T-helper 2 cell (primary cell): ENCODE measurements around the gene RAB27A.
"Not testable (repeated sequence)": the region's sequence is repeated elsewhere in the genome, so short reads cannot be mapped to it uniquely, and the experiment has no call there.

Experiments
- DNase-seq, 5 experiments: peaks; one replicate each; pipeline versions ENCODE4 v3.0.0 to v3.0.0-alpha.2; 2012 to 2022

The RAB27A gene

DNA sequence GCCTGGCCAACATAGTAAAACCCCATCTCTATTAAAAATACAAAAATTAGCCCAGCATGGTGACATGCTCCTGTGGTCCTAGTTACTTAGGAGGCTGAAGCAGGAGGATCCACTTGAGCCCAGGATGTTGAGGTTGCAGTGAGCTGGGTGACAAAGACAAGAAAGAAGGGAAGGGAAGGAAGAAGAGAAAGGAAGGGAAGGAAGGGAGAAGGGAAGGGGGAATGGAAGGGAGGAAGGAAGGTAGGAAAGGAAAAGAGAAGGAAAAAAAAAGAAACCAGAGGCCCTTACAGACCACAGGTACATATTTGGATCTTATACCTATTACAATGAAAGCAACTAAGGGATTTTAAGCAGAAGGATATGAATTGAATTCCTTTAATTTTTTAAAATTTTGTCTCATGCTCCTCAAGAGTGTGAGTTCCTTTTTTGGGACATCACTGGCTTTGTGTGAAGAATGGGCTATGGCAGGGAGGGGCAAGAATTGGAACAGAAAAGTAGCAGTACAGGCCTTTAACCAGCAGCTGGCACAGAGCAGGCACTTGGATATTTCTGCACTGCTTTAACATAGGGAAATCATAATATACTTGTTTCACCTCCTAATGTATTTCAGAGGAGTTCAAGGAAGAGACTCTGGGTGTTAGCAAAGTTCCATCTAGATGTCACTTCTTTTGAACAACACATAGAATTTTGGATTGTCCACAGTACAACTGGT is 7.9 kb downstream of the RAB27A start:
- DNase-seq = no peak

GRCh38 chr15:55280589-55280988 is 9.0 kb downstream of the RAB27A start:
- peak in 1 of 5 experiments; percentile 31 for DNase-seq

DNA sequence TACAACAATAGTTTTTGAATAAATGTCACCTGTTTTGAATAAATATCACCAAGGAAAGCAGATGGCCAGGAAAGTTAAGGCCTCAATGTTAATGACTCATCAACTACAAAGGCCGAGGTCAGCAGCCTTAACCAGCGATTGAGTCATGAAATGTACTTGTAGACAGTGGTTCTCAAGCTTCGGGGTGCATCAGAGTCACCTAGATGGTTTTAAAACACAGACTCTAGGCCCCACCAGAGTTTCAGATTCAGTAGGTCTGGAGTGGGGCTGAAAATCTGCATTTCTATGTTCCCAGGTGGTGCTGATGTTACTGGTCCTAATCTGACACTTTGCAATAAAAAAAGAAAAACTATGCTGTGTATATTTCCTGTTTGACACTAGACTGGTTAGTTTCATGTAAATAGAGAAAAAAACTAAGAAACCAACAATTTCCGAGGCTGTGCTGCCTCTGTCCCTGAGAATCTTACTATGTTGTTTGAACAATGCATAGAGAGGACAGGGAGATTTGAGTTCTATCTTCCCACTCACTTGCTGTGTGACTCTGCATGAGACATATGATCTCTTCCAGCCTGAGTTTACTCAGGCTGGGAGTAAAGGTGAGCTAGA is 9.8 kb downstream of the RAB27A start:
- peak in 4 of 5 experiments; percentile 30 to 79 (median 47) for DNase-seq

DNA sequence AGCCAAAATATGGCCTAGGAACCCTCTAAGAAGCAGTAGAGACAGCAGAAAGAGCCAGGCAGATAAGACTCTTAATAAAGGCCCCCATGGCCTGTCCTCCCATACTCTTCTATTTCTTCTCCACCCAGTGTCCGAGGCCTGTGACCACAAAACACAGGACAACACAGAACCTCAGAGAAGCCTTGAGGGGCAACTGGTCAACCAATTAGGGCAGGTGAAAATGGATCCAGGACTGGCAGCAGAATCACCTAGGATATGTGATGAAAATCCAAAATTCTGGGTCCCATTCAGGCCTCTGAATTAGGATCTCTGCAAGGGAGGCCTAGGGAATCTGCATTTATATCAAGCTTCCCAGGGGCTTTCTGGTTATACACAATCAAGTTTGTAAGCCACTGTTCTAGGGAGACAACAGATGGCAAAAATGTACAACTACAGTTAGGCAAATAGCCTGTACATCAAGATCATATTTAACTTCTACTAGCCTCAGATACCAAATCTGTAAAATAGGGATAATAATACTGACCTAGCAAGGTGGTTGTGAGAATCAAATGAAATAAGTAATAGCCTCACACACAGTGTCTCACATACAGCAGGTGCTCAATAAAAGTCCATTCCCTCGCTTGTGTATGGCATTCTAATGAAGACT is 10.4 kb downstream of the RAB27A start:
- no peak for DNase-seq

DNA sequence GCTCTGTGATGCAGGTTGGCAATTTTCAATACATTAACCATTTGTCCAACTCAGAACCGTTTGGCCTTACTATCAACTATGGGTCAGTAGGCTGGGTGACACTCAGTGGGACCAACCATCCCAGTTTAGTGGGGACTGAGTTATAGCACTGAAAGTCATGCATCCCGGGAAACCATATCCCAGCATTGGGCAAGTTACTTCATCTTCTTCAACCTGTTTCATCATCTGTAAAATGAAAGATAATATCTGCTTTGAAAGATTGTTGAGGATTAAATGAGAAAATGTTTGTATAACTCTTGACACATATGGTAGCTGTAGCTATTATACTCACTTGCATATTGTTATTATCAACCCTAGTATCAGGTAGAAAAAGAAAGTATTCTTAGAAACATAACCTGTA is 11.9 kb downstream of the RAB27A start:
- peak in 1 of 5 experiments; percentile 28 for DNase-seq

DNA sequence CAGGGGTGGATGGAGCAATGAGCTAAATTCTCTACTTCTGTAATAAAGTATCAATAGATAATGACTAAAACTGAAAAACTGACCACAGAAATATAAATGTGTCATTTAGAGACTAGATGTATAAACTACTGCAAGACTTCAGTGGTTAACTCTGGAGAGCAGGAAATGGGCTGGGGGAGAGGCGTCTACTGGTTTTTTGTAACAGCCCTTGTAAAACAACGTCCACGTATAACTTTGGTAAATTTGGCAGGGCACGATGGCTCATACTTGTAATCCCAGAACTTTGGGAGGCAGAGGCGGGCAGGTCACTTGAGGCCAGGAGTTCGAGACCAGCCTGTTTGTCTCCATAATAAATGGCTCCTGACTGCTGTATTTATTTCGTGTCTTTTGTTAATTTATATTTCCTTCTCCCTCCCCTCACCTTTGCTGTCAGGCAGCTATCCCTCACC is 12.5 kb downstream of the RAB27A start:
- peak in 4 of 5 experiments; percentile 24 to 95 (median 50) for DNase-seq

DNA sequence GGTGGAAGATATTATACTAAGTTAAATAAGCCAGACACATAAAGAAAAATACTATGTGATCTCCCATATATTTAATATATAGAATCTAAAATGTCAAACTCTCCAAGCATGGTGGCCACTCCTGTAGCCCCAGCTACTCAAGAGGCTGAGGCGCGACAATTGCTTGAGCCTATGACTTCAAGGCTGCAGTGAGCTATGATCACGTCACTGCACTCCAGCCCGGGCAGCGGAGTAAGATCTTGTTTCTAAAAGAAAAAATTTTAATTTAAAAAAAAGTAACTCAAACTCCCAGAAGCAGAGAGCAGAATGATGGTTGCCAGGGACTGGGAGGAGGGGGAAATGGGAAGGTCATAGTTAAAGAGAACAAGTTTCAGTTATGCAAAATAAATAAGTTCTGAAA is 13.3 kb downstream of the RAB27A start:
- no peak for DNase-seq

GRCh38 chr15:55270291-55270690 is 19.3 kb downstream of the RAB27A start:
- no peak for DNase-seq

DNA sequence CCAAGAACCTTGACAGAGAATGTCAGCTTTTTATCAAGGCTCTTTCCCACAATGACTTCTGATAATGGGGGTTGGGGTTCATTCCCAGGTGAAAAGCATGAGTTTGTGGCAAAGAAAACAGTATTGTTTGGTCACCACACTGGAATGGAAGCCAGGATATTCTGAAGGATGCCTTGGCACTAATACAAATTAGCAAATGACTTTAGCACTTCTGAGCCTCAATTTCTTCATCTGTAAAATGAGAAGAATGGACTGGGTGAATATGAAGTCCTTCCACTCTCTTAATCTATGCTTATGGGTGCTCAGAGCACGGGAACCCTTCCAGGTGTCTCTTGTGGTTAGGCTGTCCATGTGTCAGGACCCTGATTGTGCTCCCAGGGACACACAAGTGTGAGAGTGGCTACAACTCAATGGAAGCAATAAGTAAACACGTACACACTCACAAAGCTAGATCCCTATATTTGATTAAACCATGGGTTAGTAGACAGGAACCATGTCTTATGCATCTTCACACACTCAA is 21.4 kb downstream of the RAB27A start:
- no peak for DNase-seq

DNA sequence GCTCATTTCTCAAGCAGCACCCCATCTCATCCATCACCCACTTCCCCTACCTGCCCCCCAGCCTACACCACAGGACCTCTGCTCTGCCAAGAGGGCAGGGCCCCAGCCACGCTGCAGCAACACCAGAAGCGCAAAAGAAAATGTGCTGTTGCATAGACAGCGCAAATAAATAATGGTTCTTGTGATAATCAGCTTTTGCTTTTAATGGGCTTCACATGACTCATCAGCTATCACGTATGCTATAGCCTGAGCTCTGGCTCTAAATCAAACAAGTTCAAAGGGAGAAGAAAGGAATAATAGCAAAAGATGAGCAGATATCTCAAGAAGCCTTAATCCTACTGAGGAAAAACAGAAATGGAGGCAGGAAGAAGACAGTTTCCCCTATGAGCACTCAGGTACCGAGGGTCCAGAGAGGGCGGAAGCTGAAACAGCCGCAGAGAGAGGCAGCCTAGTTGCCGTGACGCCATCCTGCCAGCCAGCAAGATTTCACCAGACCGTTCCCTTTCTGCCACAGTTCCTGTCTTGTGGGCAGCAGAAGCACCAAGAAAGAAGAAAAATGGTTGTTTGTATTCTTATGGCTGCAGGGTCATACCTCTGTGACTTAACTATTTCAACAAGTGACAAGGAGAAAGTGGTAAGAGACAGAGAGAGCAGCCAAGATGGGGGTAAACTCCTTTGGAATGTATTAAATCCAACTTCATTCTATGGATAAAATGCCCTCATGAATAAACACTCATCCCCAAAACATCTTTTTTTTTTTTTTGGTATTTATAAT is 22.0 kb downstream of the RAB27A start:
- DNase-seq = peak; percentile 27 to 93 (median 65)

- DNase-seq = no peak
Measured at GRCh38 chr15:55266547-55266946, 23.1 kb downstream of the RAB27A start.

DNA sequence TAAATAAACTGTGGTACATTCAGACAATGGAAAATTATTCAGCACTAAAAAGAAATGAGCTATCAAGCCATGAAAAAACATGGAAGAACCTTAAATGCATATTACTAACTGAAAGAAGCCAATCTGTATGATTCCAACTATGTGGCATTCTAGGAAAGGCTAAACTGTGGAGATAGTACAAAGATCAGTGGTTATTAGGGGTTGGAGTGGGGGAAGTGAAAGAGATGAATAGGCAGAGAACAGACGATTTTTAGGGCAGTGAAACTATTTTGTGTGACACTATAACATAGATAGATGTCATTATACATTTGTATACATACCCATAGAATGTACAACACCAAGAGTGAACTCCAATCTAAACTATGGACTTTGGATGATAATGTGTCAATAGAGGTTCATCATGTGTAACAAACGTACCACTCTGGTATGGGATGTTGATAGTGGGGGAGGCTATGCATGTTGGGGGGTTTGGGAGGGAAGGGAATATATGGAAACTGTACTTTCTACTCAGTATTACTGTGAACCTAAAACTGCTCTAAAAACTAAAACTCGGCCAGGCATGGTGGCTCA is 29.0 kb downstream of the RAB27A start:
- no peak for DNase-seq

DNA sequence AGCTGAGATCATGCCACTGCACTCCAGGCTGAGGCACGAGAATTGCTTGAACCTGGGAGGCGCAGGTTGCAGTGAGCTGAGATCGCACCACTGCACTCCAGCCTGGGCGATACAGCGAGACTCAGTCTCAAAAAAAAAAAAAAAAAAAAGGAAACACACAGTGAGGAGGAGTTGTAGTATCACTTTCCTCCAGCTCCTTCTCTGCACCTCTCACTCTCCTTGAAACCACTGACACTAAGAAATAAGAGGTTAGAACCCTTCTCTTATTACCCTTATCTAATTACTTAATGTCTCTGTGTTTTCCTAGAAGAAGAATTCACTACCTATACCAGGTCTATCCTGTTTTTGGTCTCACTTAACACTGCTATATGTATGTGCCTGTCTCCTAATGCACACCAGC is 31.7 kb downstream of the RAB27A start:
- DNase-seq = no peak

DNA sequence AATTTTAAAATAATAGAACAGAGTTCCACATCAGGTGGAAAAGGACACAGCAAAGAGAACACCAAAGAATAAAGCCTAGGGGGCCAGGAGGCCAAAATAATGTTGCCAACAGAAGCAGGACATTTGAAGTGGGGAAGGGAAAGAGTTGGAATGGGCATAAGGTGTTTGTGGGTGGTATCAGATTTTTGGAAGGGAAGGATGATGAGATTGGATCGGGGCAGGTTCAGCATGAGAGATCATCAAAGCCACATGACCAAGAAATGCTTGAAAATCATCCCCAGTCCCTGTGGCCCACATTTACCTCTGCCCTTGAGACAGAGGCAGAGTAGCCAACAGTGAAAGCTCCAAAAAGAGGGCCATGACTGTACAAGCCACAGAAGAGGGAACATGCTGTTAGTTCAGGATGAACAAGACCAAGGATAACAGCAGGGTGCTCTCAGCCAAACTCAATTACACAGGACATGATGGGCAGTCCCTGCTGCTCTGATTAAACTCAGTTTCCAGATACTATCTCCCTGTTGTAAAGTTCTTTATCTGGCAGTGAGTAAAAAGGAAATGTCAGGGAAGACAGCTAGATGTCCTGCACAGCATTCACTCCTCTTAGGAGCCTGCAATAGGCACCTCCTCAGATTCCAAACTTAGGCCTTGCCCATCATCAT is 32.5 kb downstream of the RAB27A start:
- no peak for DNase-seq

DNA sequence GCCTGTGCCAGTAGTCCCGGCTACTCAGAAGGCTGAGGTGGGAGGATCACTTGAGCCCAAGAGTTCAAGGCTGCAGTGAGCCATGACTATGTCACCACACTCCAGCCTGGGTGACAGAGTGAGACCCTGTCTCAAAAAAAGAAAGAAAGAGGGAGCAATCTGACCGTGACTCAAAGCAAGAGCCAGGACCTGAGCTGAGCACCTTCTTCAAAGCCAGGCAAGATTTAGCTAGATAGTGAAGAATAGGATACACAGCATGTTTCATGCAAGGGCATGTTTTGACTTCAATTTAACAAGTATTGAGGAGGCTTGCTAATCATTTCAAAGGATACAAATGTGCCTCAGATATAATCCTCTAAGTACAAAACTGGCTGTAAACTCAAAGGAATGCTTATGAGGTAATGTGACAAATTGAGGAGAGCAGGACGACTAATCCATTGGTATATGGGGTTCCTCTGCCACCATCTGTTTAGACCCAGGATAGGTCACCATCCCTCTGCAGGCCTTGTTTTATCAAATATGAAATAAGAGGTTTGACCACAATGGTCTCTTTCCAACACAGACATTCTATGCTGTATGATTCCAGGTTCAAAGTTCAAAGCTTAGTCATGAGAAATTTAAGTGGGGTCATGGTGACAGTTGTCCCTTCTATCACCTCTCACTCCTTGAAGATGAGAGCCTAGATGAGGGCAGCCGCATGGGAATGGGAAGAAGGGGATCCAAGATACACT is 33.2 kb downstream of the RAB27A start:
- DNase-seq = no peak

- peak in 1 of 5 experiments; percentile 30 for DNase-seq
Measured at GRCh38 chr15:55255714-55256113, 33.9 kb downstream of the RAB27A start.

DNA sequence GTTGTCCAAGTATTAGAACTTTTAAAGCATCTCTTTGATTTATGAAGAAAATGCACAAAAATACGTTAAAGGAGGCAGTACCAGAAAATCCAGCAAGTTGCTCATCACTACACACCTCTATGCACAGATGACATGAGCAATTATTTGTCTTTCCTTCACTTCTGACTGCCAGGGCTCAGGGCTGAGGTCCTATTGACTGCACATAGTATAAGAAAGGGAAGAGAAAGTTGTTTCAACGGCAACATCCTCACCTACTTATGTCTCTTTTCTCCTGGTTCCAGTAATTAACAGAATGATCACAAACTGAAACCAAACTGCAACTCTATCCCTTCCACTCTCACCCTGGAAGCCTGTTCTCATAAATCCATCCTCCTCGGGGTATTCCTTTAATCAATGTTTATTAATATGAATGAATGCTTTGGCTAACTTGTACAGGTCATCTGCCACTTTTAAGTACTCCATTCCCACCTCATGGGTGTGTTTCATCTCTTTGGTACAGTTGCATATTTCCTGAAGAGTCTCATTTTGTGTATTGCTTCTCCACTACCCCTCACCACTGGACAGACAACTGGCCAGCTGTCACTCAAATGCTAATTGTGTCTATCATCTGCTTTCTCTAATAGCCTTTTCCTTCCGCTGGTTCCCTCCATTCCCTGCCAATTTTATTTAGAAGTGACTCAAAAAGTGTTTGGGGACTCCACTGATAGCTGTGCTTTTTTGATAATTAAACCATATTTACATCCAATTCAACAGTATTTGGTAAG is 34.5 kb downstream of the RAB27A start:
- no peak for DNase-seq

GRCh38 chr15:55253580-55253979 is 36.0 kb downstream of the RAB27A start:
- no peak for DNase-seq

- DNase-seq = not testable (repeated sequence)
Measured at GRCh38 chr15:55252201-55252600, 37.4 kb downstream of the RAB27A start.

DNA sequence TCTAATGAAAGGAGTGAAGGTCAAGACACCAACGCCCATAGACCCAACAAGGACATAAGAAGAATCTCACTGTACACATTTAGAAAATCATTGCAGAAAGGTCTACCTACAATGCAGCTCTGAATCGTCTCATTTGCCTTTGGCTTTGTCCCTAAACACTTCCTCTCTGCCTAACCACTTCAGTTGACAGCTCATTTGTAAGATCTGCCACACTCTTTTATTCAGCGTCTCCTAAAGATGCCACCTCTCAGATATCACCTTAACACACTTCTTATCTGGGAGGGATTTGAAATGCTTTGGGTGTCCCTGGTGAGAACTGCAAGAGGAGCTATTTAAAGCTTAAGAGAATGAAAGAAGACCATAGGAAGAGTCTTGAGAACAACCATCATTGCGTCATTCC is 38.7 kb downstream of the RAB27A start:
- DNase-seq = peak in 2 of 5 experiments; percentile 24 to 28
